PFSK-1 (cell line): ENCODE results near the gene ZDHHC14.

Experiments used
- FOXP2 ChIP-seq: optimal IDR thresholded peaks from 2 replicates; pipeline ENCODE3; 2011; ENCODE audit warnings: borderline replicate concordance, control low read depth, inconsistent platforms; ENCODE audit not compliant: insufficient read depth; ENCODE audit errors: extremely low read length, extremely low read depth
- POLR2AphosphoS5 ChIP-seq: IDR thresholded peaks from 2 replicates; pipeline ENCODE4 v1.6.1; 2012; ENCODE audit warnings: low read depth, mild to moderate bottlenecking, control low read depth, low read length, moderate library complexity
- SIN3A ChIP-seq: IDR thresholded peaks from 2 replicates; pipeline ENCODE4 v1.6.1; 2012; ENCODE audit warnings: mild to moderate bottlenecking, low read length, moderate library complexity, borderline replicate concordance; ENCODE audit not compliant: insufficient read depth
- TAF1 ChIP-seq: IDR thresholded peaks from 2 replicates; pipeline ENCODE4 v1.6.1; 2012; ENCODE audit warnings: low read length, control low read depth, borderline replicate concordance; ENCODE audit not compliant: insufficient read depth
- TF ChIP-seq, protein P1 (sequence below), 2 experiments: IDR thresholded peaks; 2 replicates each; pipeline versions ENCODE4 v1.6.1 to v1.8.0; 2011 to 2012; ENCODE audit warnings: low read depth in 2 of 2, low read length in 2 of 2, control low read depth in 1 of 2, inconsistent platforms in 1 of 2, mild to moderate bottlenecking in 1 of 2, moderate library complexity in 1 of 2; ENCODE audit not compliant: insufficient read depth in 1 of 2

DNA sequence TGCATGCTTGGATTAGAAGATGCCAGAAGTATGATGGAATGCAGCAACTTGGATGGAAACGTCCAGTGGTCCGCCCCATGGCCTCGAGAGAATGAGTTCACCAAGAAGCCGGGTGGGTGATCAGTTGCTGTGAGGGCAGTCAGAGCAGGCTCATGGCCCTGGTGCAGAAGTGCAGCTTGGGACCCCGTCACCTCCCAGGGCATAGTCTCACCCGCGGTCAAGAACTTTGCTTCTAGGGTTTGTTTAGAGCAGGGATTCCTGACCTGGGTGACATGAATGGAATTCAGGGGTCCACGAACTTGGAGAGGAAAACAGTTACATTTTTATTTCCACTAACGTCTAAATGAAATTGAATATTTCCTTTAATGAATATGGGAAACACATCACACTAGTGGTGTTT, 225.5 kb downstream of the ZDHHC14 start:
- TF ChIP-seq POLR2AphosphoS5 (no peak), TAF1 (no peak), SIN3A (no peak), FOXP2 (no peak)
- TF ChIP-seq, protein P1, sequence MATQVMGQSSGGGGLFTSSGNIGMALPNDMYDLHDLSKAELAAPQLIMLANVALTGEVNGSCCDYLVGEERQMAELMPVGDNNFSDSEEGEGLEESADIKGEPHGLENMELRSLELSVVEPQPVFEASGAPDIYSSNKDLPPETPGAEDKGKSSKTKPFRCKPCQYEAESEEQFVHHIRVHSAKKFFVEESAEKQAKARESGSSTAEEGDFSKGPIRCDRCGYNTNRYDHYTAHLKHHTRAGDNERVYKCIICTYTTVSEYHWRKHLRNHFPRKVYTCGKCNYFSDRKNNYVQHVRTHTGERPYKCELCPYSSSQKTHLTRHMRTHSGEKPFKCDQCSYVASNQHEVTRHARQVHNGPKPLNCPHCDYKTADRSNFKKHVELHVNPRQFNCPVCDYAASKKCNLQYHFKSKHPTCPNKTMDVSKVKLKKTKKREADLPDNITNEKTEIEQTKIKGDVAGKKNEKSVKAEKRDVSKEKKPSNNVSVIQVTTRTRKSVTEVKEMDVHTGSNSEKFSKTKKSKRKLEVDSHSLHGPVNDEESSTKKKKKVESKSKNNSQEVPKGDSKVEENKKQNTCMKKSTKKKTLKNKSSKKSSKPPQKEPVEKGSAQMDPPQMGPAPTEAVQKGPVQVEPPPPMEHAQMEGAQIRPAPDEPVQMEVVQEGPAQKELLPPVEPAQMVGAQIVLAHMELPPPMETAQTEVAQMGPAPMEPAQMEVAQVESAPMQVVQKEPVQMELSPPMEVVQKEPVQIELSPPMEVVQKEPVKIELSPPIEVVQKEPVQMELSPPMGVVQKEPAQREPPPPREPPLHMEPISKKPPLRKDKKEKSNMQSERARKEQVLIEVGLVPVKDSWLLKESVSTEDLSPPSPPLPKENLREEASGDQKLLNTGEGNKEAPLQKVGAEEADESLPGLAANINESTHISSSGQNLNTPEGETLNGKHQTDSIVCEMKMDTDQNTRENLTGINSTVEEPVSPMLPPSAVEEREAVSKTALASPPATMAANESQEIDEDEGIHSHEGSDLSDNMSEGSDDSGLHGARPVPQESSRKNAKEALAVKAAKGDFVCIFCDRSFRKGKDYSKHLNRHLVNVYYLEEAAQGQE (IDR thresholded peaks at IDR 0.05; ENCODE audit: insufficient read depth in 1 of 2, low read depth in 2 of 2, low read length in 2 of 2) = no peak
